KOPT-K1 (cell line): Measurements from ENCODE around the gene PSMA6.

Experiments used
- H3K27ac ChIP-seq: fragments of 200-600 bp; sonication (generic); 2 replicates; pipeline ENCODE4 v1.5.1; 2016; ENCODE audit warnings: antibody characterized with exemption, mild to moderate bottlenecking, low read depth, low read length; ENCODE audit not compliant: poor library complexity, severe bottlenecking
- H3K36me3 ChIP-seq: fragments of 200-600 bp; sonication (generic); 2 replicates; pipeline ENCODE4 v1.5.1; 2017; ENCODE audit warnings: antibody characterized with exemption, mild to moderate bottlenecking, low read length, moderate library complexity; ENCODE audit not compliant: insufficient read depth
- H3K9me3 ChIP-seq: fragments of 200-600 bp; sonication (generic); 2 replicates; pipeline ENCODE4 v1.5.1; 2017; ENCODE audit warnings: antibody characterized with exemption, low read length, mild to moderate bottlenecking; ENCODE audit not compliant: insufficient read depth, poor library complexity, severe bottlenecking

Gene PSMA6

GRCh38 chr14:35261774-35262173 lies 30.4 kb upstream of the PSMA6 start:
- Histone ChIP-seq H3K9me3 (peaks cover 7% of the 10 kb centered on the region), H3K27ac (no peak overlapping the region), H3K36me3 (peaks cover 16% of the 10 kb centered on the region)

GRCh38 chr14:35262436-35262835 lies 29.7 kb upstream of the PSMA6 start:
- H3K36me3 ChIP-seq: peaks cover 22% of the 10 kb centered on the region
- H3K27ac ChIP-seq: no peak overlapping the region
- H3K9me3 ChIP-seq: peaks cover 7% of the 10 kb centered on the region

GRCh38 chr14:35268946-35269345 lies 23.2 kb upstream of the PSMA6 start:
- H3K36me3 ChIP-seq: peaks cover 65% of the 10 kb centered on the region
- no peak overlapping the region for H3K27ac ChIP-seq
- no peaks in the 10 kb centered on the region for H3K9me3 ChIP-seq

- no peaks in the 10 kb centered on the region for H3K9me3 ChIP-seq
- H3K27ac ChIP-seq: no peak overlapping the region
- H3K36me3 ChIP-seq: peaks cover 63% of the 10 kb centered on the region
These were observed 17.4 kb upstream of the PSMA6 start for GRCh38 chr14:35274805-35275204.

- H3K27ac ChIP-seq: no peak overlapping the region
- peaks cover 43% of the 10 kb centered on the region for H3K36me3 ChIP-seq
- H3K9me3 ChIP-seq: no peaks in the 10 kb centered on the region
These were observed 15.0 kb upstream of the PSMA6 start for GRCh38 chr14:35277179-35277578.

GRCh38 chr14:35279369-35279768 lies 12.8 kb upstream of the PSMA6 start:
- peaks cover 26% of the 10 kb centered on the region for H3K36me3 ChIP-seq
- no peaks in the 10 kb centered on the region for H3K9me3 ChIP-seq
- H3K27ac ChIP-seq: no peak overlapping the region

GRCh38 chr14:35281341-35281740 lies 10.8 kb upstream of the PSMA6 start:
- Histone ChIP-seq H3K27ac (peak overlapping the region; percentile 39), H3K36me3 (peaks cover 8% of the 10 kb centered on the region)

GRCh38 chr14:35284506-35284905 lies 7.7 kb upstream of the PSMA6 start:
- Histone ChIP-seq H3K27ac (peak overlapping the region; percentile 99), H3K36me3 (no peaks in the 10 kb centered on the region), H3K9me3 (no peaks in the 10 kb centered on the region)

More at GRCh38 chr14:35281341-35281740, 10.8 kb upstream of the PSMA6 start:
- H3K9me3 ChIP-seq: no peaks in the 10 kb centered on the region

- H3K36me3 ChIP-seq: no peaks in the 10 kb centered on the region
- peak overlapping the region; percentile 99 for H3K27ac ChIP-seq
- no peaks in the 10 kb centered on the region for H3K9me3 ChIP-seq
These were observed 6.8 kb upstream of the PSMA6 start for GRCh38 chr14:35285168-35286002.

- Histone ChIP-seq H3K27ac (peak overlapping the region; percentile 99), H3K36me3 (no peaks in the 10 kb centered on the region), H3K9me3 (no peaks in the 10 kb centered on the region)
These were observed 6.1 kb upstream of the PSMA6 start for GRCh38 chr14:35286003-35286600.

- Histone ChIP-seq H3K27ac (peak overlapping the region; percentile 99), H3K36me3 (no peaks in the 10 kb centered on the region), H3K9me3 (no peaks in the 10 kb centered on the region)
These were observed 5.5 kb upstream of the PSMA6 start for GRCh38 chr14:35286707-35287106.

GRCh38 chr14:35287431-35288013 lies 4.7 kb upstream of the PSMA6 start:
- peak overlapping the region; percentile 99 for H3K27ac ChIP-seq
- no peaks in the 10 kb centered on the region for H3K9me3 ChIP-seq
- H3K36me3 ChIP-seq: no peaks in the 10 kb centered on the region

- Histone ChIP-seq H3K27ac (peak overlapping the region; percentile 99), H3K9me3 (no peaks in the 10 kb centered on the region), H3K36me3 (0 out of 2 replicates have a peak, but pooled peaks cover 4% of the 10 kb centered on the region)
These were observed 2.6 kb upstream of the PSMA6 start for GRCh38 chr14:35289623-35290022.

GRCh38 chr14:35292770-35293561 lies 784 bp downstream of the PSMA6 start:
- Histone ChIP-seq H3K9me3 (no peaks in the 10 kb centered on the region), H3K27ac (peak overlapping the region; percentile 99), H3K36me3 (peaks cover 33% of the 10 kb centered on the region)

- Histone ChIP-seq H3K36me3 (peaks cover 37% of the 10 kb centered on the region), H3K9me3 (no peaks in the 10 kb centered on the region), H3K27ac (no peak overlapping the region)
These were observed 3.6 kb downstream of the PSMA6 start for GRCh38 chr14:35295845-35296161.
